HepG2 (cell line): Measurements from ENCODE around the gene CYP46A1. TPM values are rescaled to one million over a fixed set of nuclear protein-coding genes. Genes with fewer than 3 reads are reported as not detected.

ENCODE experiments used
- ATAC-seq: fragments of 200-7000 bp; cut with Tn5 transposase; 3 replicates; pipeline ENCODE4 v1.9.1; 2020; ENCODE audit warnings: mild to moderate bottlenecking, moderate library complexity
- BruUV-seq: library from RNA; stranded (reverse); fragments of 400-500 nt; replicated peaks from 2 replicates; lab custom pipeline; 2021; lab: Mats Ljungman, UMichigan
- CTCF ChIA-PET: fragments of 300-600 bp; formaldehyde crosslinking; extraction: SDS; loops from one replicate; lab custom pipeline; 2021; ENCODE audit warnings: low total read pairs, inconsistent platforms, low intra/inter-chr PET ratio; lab: Yijun Ruan, JAX
- POLR2A ChIA-PET: fragments of 350-600 bp; sonication (Branson Sonifier 250); formaldehyde crosslinking; loops from one replicate; lab custom pipeline; 2020; ENCODE audit warnings: antibody characterized with exemption, inconsistent platforms; lab: Yijun Ruan, JAX
- DNase-seq: peaks from one replicate; pipeline ENCODE4 v3.0.0-alpha.2; 2015; ENCODE audit warnings: low spot score
- FAIRE-seq: peaks from 3 replicates; lab custom pipeline; 2011; peaks lifted over from hg19 to GRCh38; lab: Jason Lieb, UNC
- H2AFZ ChIP-seq: one replicate; pipeline ENCODE4 v1.6.1; 2011; ENCODE audit warnings: low read length, inconsistent platforms
- H3K27ac ChIP-seq: fragments of 300-600 bp; 3 replicates; pipeline ENCODE4 v1.8.0; 2011; ENCODE audit warnings: mixed run types, mild to moderate bottlenecking, mixed read lengths, low read length, inconsistent platforms; ENCODE audit not compliant: insufficient read depth; ENCODE audit errors: extremely low read length
- H3K27me3 ChIP-seq, 2 experiments: fragments of 200-600 bp in 1 of 2; 2 replicates in 1 of 2; 3 replicates in 1 of 2; pipeline versions ENCODE4 v1.6.0 to v1.8.0; 2011; ENCODE audit warnings: low read length in 2 of 2, mild to moderate bottlenecking in 2 of 2, moderate library complexity in 2 of 2, inconsistent platforms in 1 of 2; ENCODE audit not compliant: insufficient read depth in 2 of 2, control insufficient read depth in 1 of 2
- H3K36me3 ChIP-seq, 2 experiments: fragments of 200-600 bp in 1 of 2; replicated peaks in 1 of 2; 2 replicates in 1 of 2; 3 replicates in 1 of 2; pipeline versions ENCODE4 v1.5.1 to v1.8.0; 2011; ENCODE audit warnings: low read length in 2 of 2, inconsistent platforms in 1 of 2; ENCODE audit not compliant: insufficient read depth in 2 of 2, control insufficient read depth in 1 of 2
- H3K4me1 ChIP-seq: 2 replicates; pipeline ENCODE4 v1.5.1; 2012; ENCODE audit warnings: low read length, inconsistent platforms; ENCODE audit not compliant: insufficient read depth
- H3K4me2 ChIP-seq: 2 replicates; pipeline ENCODE4 v1.6.0; 2011; ENCODE audit warnings: low read depth, low read length, inconsistent platforms
- H3K4me3 ChIP-seq, 3 experiments: fragments of 200-600 bp in 1 of 3; sonication (generic), shearing (Covaris generic) in 1 of 3; replicated peaks in 1 of 3; 2 replicates each; pipeline ENCODE4 v1.5.1; 2011 to 2016; ENCODE audit warnings: low read length in 3 of 3, inconsistent platforms in 2 of 3, low read depth in 2 of 3, mild to moderate bottlenecking in 2 of 3, control low read depth in 1 of 3, mixed read lengths in 1 of 3; ENCODE audit not compliant: insufficient read depth in 1 of 3
- H3K79me2 ChIP-seq: one replicate; pipeline ENCODE4 v1.6.1; 2011; ENCODE audit warnings: low read length, inconsistent platforms; ENCODE audit not compliant: insufficient read depth
- H3K9ac ChIP-seq: 2 replicates; pipeline ENCODE4 v1.6.0; 2011; ENCODE audit warnings: mild to moderate bottlenecking, low read depth, low read length, inconsistent platforms; ENCODE audit not compliant: insufficient read depth
- H3K9me3 ChIP-seq: 2 replicates; pipeline ENCODE4 v1.5.1; 2012; ENCODE audit warnings: mild to moderate bottlenecking, low read length
- H4K20me1 ChIP-seq: 2 replicates; pipeline ENCODE4 v1.6.0; 2011; ENCODE audit warnings: inconsistent platforms, mild to moderate bottlenecking, low read length, moderate library complexity; ENCODE audit not compliant: insufficient read depth
- ARNTL ChIP-seq: sonication (generic); formaldehyde crosslinking; IDR thresholded peaks from 2 replicates; pipeline ENCODE4 v1.4.0; 2020; ENCODE audit warnings: mild to moderate bottlenecking, missing genetic modification reagents
- ATM ChIP-seq: fragments of 450-650 bp; IDR thresholded peaks from 2 replicates; pipeline ENCODE4 v1.7.1; 2017; ENCODE audit warnings: mild to moderate bottlenecking, borderline replicate concordance
- BRCA1 ChIP-seq: sonication (generic); formaldehyde crosslinking; IDR thresholded peaks from 2 replicates; pipeline ENCODE4 v1.4.0; 2020; ENCODE audit warnings: missing genetic modification reagents
- CREB1 ChIP-seq, 2 experiments: fragments of 450-650 bp in 1 of 2; IDR thresholded peaks; 2 replicates each; pipeline ENCODE4 v1.6.1; 2016 to 2017; ENCODE audit warnings: control low read depth in 1 of 2, mild to moderate bottlenecking in 1 of 2, missing compliant biosample characterization in 1 of 2, missing genetic modification characterization in 1 of 2
- DPF2 ChIP-seq: sonication (generic); formaldehyde crosslinking; IDR thresholded peaks from 2 replicates; pipeline ENCODE4 v1.4.0; 2020; ENCODE audit warnings: mild to moderate bottlenecking, low read depth, missing genetic modification reagents, borderline replicate concordance
- HNF1B ChIP-seq: sonication (generic); formaldehyde crosslinking; IDR thresholded peaks from 2 replicates; pipeline ENCODE4 v1.5.1; 2020; ENCODE audit warnings: mild to moderate bottlenecking, moderate library complexity, missing genetic modification reagents
- KLF11 ChIP-seq: IDR thresholded peaks from 2 replicates; pipeline ENCODE4 v1.6.1; 2016; ENCODE audit warnings: missing compliant biosample characterization
- MEF2D ChIP-seq: sonication (generic); formaldehyde crosslinking; IDR thresholded peaks from 2 replicates; pipeline ENCODE4 v1.5.1; 2020; ENCODE audit warnings: mild to moderate bottlenecking, missing genetic modification reagents
- MNT ChIP-seq: fragments of 450-650 bp; IDR thresholded peaks from 2 replicates; pipeline ENCODE4 v1.6.1; 2016
- MXI1 ChIP-seq: IDR thresholded peaks from 3 replicates; pipeline ENCODE4 v1.6.1; 2012; ENCODE audit warnings: low read depth, low read length, inconsistent platforms, borderline replicate concordance
- TEAD2 ChIP-seq: sonication (generic); formaldehyde crosslinking; IDR thresholded peaks from 2 replicates; pipeline ENCODE4 v1.9.0; 2021; ENCODE audit warnings: missing genetic modification reagents
- USF2 ChIP-seq, 2 experiments: sonication (generic) in 1 of 2; formaldehyde crosslinking in 1 of 2; IDR thresholded peaks; 2 replicates each; pipeline versions ENCODE4 v1.5.1 to v1.6.1; 2011 to 2020; ENCODE audit warnings: borderline replicate concordance in 1 of 2, low read depth in 1 of 2, low read length in 1 of 2, mild to moderate bottlenecking in 1 of 2, missing genetic modification reagents in 1 of 2, moderate library complexity in 1 of 2
- YEATS4 ChIP-seq: sonication (generic); formaldehyde crosslinking; IDR thresholded peaks from 2 replicates; pipeline ENCODE4 v1.4.0; 2020; ENCODE audit warnings: missing genetic modification reagents, borderline replicate concordance
- ZFYVE20 ChIP-seq: sonication (generic); formaldehyde crosslinking; IDR thresholded peaks from 2 replicates; pipeline ENCODE4 v1.8.0; 2023; ENCODE audit warnings: low read depth, mild to moderate bottlenecking, moderate library complexity, missing genetic modification reagents, borderline replicate concordance
- ZNF230 ChIP-seq: sonication (generic); formaldehyde crosslinking; IDR thresholded peaks from 2 replicates; pipeline ENCODE4 v1.4.0; 2020; ENCODE audit warnings: mild to moderate bottlenecking, missing genetic modification reagents
- ZNF883 ChIP-seq: sonication (generic); formaldehyde crosslinking; IDR thresholded peaks from 2 replicates; pipeline ENCODE4 v1.5.1; 2020; ENCODE audit warnings: mild to moderate bottlenecking, missing genetic modification reagents; ENCODE audit errors: not compliant biosample characterization
- ZZZ3 ChIP-seq: sonication (generic); formaldehyde crosslinking; IDR thresholded peaks from 2 replicates; pipeline ENCODE4 v1.4.0; 2020; ENCODE audit warnings: missing genetic modification reagents, mild to moderate bottlenecking, borderline replicate concordance
- WGBS: methylation state at CpG from one replicate; pipeline ENCODE4 v1.1.6; 2017; ENCODE audit warnings: low lambda C conversion rate; 5-methylcytosine and 5-hydroxymethylcytosine counted together
- in situ Hi-C: cut with HindIII; loops from 2 replicates; pipeline ENCODE4 v1.10.0; 2017; ENCODE audit warnings: low pct_unique_long_range_greater_than_20kb; ENCODE audit not compliant: extremely low pct_ligation_motif_present
- intact Hi-C: fragments of 100-400 bp; cut with micrococcal nuclease; formaldehyde crosslinking; loops from one replicate; pipeline ENCODE4 v1.10.0; 2022; ENCODE audit not compliant: unreplicated experiment
- polyA plus RNA-seq, 8 experiments: library from polyadenylated mRNA; depleted of rRNA in 3 of 8; stranded (reverse) in 7 of 8; unstranded in 1 of 8; fragments of >200 nt; fragmentation: Illumina TruSeq in 4 of 8; extraction: Trizol in 4 of 8; gene quantifications; 2 replicates each; pipeline versions ENCODE4 v1.2.1 to v1.2.3, GENCODE V29; 2011 to 2016; ENCODE audit warnings: low read depth in 4 of 8, missing spikeins in 1 of 8, mixed read lengths in 1 of 8; ENCODE audit not compliant: insufficient read depth in 1 of 8
- total RNA-seq, 5 experiments: library from RNA; depleted of rRNA; stranded (reverse); fragments of >200 nt; fragmentation: Illumina TruSeq; extraction: Trizol; gene quantifications; 2 replicates each; pipeline ENCODE4 v1.2.3, GENCODE V29; 2016; ENCODE audit warnings: low read depth in 1 of 5

CYP46A1 gene
- total and polyA plus RNA-seq, 2 of the 13 experiments (the other 11 are each of a cell fraction or from before 2014, with no cell fraction given) = not detected

GRCh38 chr14:99735189-99736135 lies 51.4 kb downstream of the CYP46A1 start:
- ChIA-PET POLR2A (no interaction called here), CTCF (no interaction called here)
- 50% methylated on average over 12 of the region's 13 CpGs for WGBS
- Histone ChIP-seq H3K9ac (no peak overlapping the region), H3K4me1 (peaks cover 59% of the 10 kb centered on the region), H3K4me3 (no peak overlapping the region), H3K4me2 (no peak overlapping the region), H3K27me3 (peaks cover 14 to 71% of the 10 kb centered on the region in 2 experiments), H4K20me1 (no peaks in the 10 kb centered on the region), H3K9me3 (no peaks in the 10 kb centered on the region), H2AFZ (no peak overlapping the region), H3K79me2 (no peaks in the 10 kb centered on the region), H3K27ac (no peak overlapping the region), H3K36me3 (no peaks in the 10 kb centered on the region)
- no peak for FAIRE-seq
- BruUV-seq = no TSS peak
- no peak for TF ChIP-seq ZNF230
- no peak for TF ChIP-seq ARNTL (CRISPR knock-in tag)
- TF ChIP-seq ZZZ3 (CRISPR knock-in tag) = no peak
- TF ChIP-seq ATM = no peak
- TF ChIP-seq HNF1B (CRISPR knock-in tag) = no peak
- TF ChIP-seq YEATS4 = no peak
- no peak for TF ChIP-seq MXI1
- no peak for TF ChIP-seq KLF11 (CRISPR knock-in tag)
- TF ChIP-seq ZNF883 = no peak
- TF ChIP-seq CREB1 (IDR thresholded peaks at IDR 0.05) = no peak
- no peak for TF ChIP-seq CREB1 (CRISPR knock-in tag; IDR thresholded peaks at IDR 0.05)
- no peak for TF ChIP-seq ZFYVE20 (CRISPR knock-in tag)
- TF ChIP-seq USF2 (IDR thresholded peaks at IDR 0.05; ENCODE audit: low read depth, low read length) = no peak
- TF ChIP-seq USF2 (CRISPR knock-in tag; IDR thresholded peaks at IDR 0.05; ENCODE audit: borderline replicate concordance) = no peak
- TF ChIP-seq MNT = no peak
- no peak for TF ChIP-seq BRCA1
- TF ChIP-seq DPF2 = no peak
- no peak for TF ChIP-seq MEF2D (CRISPR knock-in tag)
- TF ChIP-seq TEAD2 (CRISPR knock-in tag) = no peak
- no peak for ATAC-seq
- in situ Hi-C loops = no loop called here
- no peak for DNase-seq
- intact Hi-C loops = no loop called here
